T-cell (primary cell): ENCODE measurements around the gene PTPRM. TPM values are rescaled to one million over a fixed set of nuclear protein-coding genes. Genes with fewer than 3 reads are reported as not detected.

ENCODE experiments used
- ATAC-seq, 4 experiments: fragments of 200-7000 bp in 3 of 4; fragments of 150-1000 bp in 1 of 4; cut with Tn5 transposase; replicated peaks in 1 of 4; 1 replicate in 3 of 4; 2 replicates in 1 of 4; pipeline ENCODE4 v1.10.0; 2021; ENCODE audit warnings: moderate library complexity in 3 of 4, mild to moderate bottlenecking in 2 of 4, moderate number of reproducible peaks in 1 of 4
- CTCF ChIA-PET, 2 donors: fragments of 300-600 bp; sonication (Branson Sonifier 250); formaldehyde crosslinking; loops; one replicate each; lab custom pipeline; 2022; ENCODE audit warnings: antibody characterized with exemption in 2 of 2; lab: Charles Lee
- POLR2A ChIA-PET, 2 donors: fragments of 300-600 bp; sonication (Branson Sonifier 250); formaldehyde crosslinking; loops; one replicate each; lab custom pipeline; 2022; ENCODE audit warnings: antibody characterized with exemption in 2 of 2; lab: Charles Lee
- DNase-seq, 35 experiments: peaks; one replicate each; pipeline versions ENCODE4 v3.0.0 to v3.0.0-alpha.2; 2013 to 2023
- H3K27ac ChIP-seq: one replicate; pipeline ENCODE4 v1.5.1; 2013; ENCODE audit warnings: low read length
- H3K27me3 ChIP-seq, 2 experiments: replicated peaks in 1 of 2; 1 replicate in 1 of 2; 2 replicates in 1 of 2; pipeline versions ENCODE4 v1.6.1 to v1.7.0; 2013; ENCODE audit warnings: low read length in 1 of 2, mixed read lengths in 1 of 2; ENCODE audit not compliant: control insufficient read depth in 2 of 2, insufficient read depth in 2 of 2; ENCODE audit errors: extremely low read depth in 1 of 2
- H3K36me3 ChIP-seq, 2 donors: 1 replicate in 1 of 2; 2 replicates in 1 of 2; pipeline versions ENCODE4 v1.6.1 to v1.7.0; 2013; ENCODE audit warnings: low read length in 1 of 2; ENCODE audit not compliant: control insufficient read depth in 2 of 2, insufficient read depth in 1 of 2; ENCODE audit errors: extremely low read depth in 1 of 2
- H3K4me1 ChIP-seq, 2 experiments: 1 replicate in 1 of 2; 2 replicates in 1 of 2; pipeline versions ENCODE4 v1.6.1 to v1.7.0; 2013; ENCODE audit warnings: low read length in 2 of 2, mixed read lengths in 1 of 2; ENCODE audit not compliant: insufficient read depth in 2 of 2, control insufficient read depth in 1 of 2; ENCODE audit errors: extremely low read depth in 1 of 2
- H3K4me3 ChIP-seq, 2 donors: 1 replicate in 1 of 2; 2 replicates in 1 of 2; pipeline versions ENCODE4 v1.5.1 to v1.7.0; 2013; ENCODE audit warnings: mild to moderate bottlenecking in 2 of 2, low read length in 1 of 2, moderate library complexity in 1 of 2; ENCODE audit not compliant: control insufficient read depth in 1 of 2; ENCODE audit errors: extremely low read depth in 1 of 2
- H3K9me3 ChIP-seq: 2 replicates; pipeline ENCODE4 v1.7.0; 2013
- H3K27ac Mint-ChIP-seq, 2 donors: one replicate each; pipeline ENCODE4 v1.8.0; 2020 to 2021; ENCODE audit warnings: mild to moderate bottlenecking in 2 of 2, mixed read lengths in 2 of 2
- H3K27me3 Mint-ChIP-seq, 2 donors: one replicate each; pipeline ENCODE4 v1.8.0; 2021 to 2022; ENCODE audit warnings: mixed read lengths in 2 of 2
- H3K36me3 Mint-ChIP-seq: one replicate; pipeline ENCODE4 v1.8.0; 2021; ENCODE audit warnings: mixed read lengths
- H3K4me1 Mint-ChIP-seq, 3 donors: one replicate each; pipeline ENCODE4 v1.8.0; 2020 to 2022; ENCODE audit warnings: mixed read lengths in 3 of 3, mild to moderate bottlenecking in 1 of 3
- H3K4me3 Mint-ChIP-seq, 3 donors: one replicate each; pipeline ENCODE4 v1.8.0; 2020 to 2022; ENCODE audit warnings: mild to moderate bottlenecking in 3 of 3, mixed read lengths in 3 of 3, moderate library complexity in 3 of 3
- H3K9me3 Mint-ChIP-seq, 3 donors: one replicate each; pipeline ENCODE4 v1.8.0; 2020 to 2022; ENCODE audit warnings: mixed read lengths in 3 of 3
- WGBS: methylation state at CpG from one replicate; pipeline ENCODE4 v1.1.5; 2013; ENCODE audit warnings: missing lambda C conversion rate; ENCODE audit not compliant: insufficient coverage; 5-methylcytosine and 5-hydroxymethylcytosine counted together
- total RNA-seq, 35 experiments: library from RNA in 6 of 35; stranded (reverse) in 6 of 35; fragments of 120-200 nt in 1 of 35; gene quantifications; one replicate each; pipeline versions ENCODE4 v1.2.1 to v1.2.4 and lab custom pipeline; 2013 to 2026

The PTPRM gene
- total RNA-seq, 5 donors from 2014 or later (not counting 1 experiment from before 2014, with no cell fraction given) = 4.1 to 47.4 (median 7.1) TPM

GRCh38 chr18:8450898-8451665 lies 884.0 kb downstream of the PTPRM start:
- Mint-ChIP-seq H3K36me3 (no peaks in the 10 kb centered on the region), H3K9me3 (no peaks in the 10 kb centered on the region), H3K4me3 (no peak overlapping the region), H3K4me1 (no peaks in the 10 kb centered on the region), H3K27ac (no peak overlapping the region), H3K27me3 (peaks cover 4% of the 10 kb centered on the region in 2 donors)
- ChIA-PET POLR2A (no interaction called here), CTCF (no interaction called here)
- ATAC-seq (no peak), DNase-seq (no peak)
- 84% methylated on average over 6 of the region's 13 CpGs for WGBS
- no peak overlapping the region for H3K27ac ChIP-seq
- no peaks in the 10 kb centered on the region for H3K9me3 ChIP-seq
- H3K4me3 ChIP-seq = no peak overlapping the region
- no peaks in the 10 kb centered on the region for H3K4me1 ChIP-seq
- no peaks in the 10 kb centered on the region for H3K36me3 ChIP-seq
- peaks cover 0 to 6% of the 10 kb centered on the region in 2 experiments for H3K27me3 ChIP-seq

DNA sequence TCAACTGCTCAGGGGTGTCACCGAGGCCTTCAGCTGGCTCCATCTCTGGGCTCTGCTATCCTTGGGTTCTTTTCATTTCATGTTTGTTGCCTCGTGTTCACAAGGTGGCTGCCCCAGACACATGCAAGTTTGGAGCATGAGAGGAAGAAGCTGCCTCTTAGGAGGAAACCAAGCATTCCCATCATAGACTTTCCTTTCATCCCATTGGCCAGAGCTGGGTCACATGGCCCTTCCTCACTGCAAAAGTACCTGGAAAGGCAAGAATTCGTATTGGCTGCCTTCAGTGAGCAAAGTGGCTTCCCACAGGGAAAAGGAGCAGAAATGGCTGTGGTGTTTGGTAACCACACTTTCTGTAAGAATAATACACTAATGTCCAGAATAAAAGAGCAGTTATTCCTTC lies 886.4 kb downstream of the PTPRM start:
- Mint-ChIP-seq H3K4me1 (no peaks in the 10 kb centered on the region), H3K27ac (no peak overlapping the region)
- 50% methylated on average over 1 of the region's 3 CpGs for WGBS

GRCh38 chr18:8454136-8454535 lies 887.0 kb downstream of the PTPRM start:
- Mint-ChIP-seq H3K36me3 (no peaks in the 10 kb centered on the region), H3K27ac (no peak overlapping the region), H3K4me3 (no peak overlapping the region), H3K4me1 (no peaks in the 10 kb centered on the region), H3K27me3 (peaks cover 0 to 4% of the 10 kb centered on the region in 2 donors), H3K9me3 (no peaks in the 10 kb centered on the region)
- 57% methylated on average over 1 of the region's 1 CpG for WGBS
- H3K36me3 ChIP-seq = no peaks in the 10 kb centered on the region
- no peak overlapping the region for H3K4me3 ChIP-seq
- no peak overlapping the region for H3K27ac ChIP-seq
- no peaks in the 10 kb centered on the region for H3K9me3 ChIP-seq
- ATAC-seq (no peak), DNase-seq (no peak)
- POLR2A ChIA-PET = no interaction called here
- peaks cover 0 to 8% of the 10 kb centered on the region in 2 experiments for H3K27me3 ChIP-seq
- no peaks in the 10 kb centered on the region for H3K4me1 ChIP-seq
- CTCF ChIA-PET = no interaction called here

More for the DNA sequence above, 886.4 kb downstream of the PTPRM start:
- H3K36me3 Mint-ChIP-seq = no peaks in the 10 kb centered on the region
- Histone ChIP-seq H3K9me3 (no peaks in the 10 kb centered on the region), H3K4me3 (no peak overlapping the region), H3K27me3 (peaks cover 0 to 8% of the 10 kb centered on the region in 2 experiments), H3K36me3 (no peaks in the 10 kb centered on the region), H3K27ac (no peak overlapping the region), H3K4me1 (no peaks in the 10 kb centered on the region)
- peaks cover 0 to 4% of the 10 kb centered on the region in 2 donors for H3K27me3 Mint-ChIP-seq
- no peak overlapping the region for H3K4me3 Mint-ChIP-seq
- ATAC-seq = no peak
- POLR2A ChIA-PET = no interaction called here
- DNase-seq = no peak
- CTCF ChIA-PET = no interaction called here
- H3K9me3 Mint-ChIP-seq = no peaks in the 10 kb centered on the region

DNA sequence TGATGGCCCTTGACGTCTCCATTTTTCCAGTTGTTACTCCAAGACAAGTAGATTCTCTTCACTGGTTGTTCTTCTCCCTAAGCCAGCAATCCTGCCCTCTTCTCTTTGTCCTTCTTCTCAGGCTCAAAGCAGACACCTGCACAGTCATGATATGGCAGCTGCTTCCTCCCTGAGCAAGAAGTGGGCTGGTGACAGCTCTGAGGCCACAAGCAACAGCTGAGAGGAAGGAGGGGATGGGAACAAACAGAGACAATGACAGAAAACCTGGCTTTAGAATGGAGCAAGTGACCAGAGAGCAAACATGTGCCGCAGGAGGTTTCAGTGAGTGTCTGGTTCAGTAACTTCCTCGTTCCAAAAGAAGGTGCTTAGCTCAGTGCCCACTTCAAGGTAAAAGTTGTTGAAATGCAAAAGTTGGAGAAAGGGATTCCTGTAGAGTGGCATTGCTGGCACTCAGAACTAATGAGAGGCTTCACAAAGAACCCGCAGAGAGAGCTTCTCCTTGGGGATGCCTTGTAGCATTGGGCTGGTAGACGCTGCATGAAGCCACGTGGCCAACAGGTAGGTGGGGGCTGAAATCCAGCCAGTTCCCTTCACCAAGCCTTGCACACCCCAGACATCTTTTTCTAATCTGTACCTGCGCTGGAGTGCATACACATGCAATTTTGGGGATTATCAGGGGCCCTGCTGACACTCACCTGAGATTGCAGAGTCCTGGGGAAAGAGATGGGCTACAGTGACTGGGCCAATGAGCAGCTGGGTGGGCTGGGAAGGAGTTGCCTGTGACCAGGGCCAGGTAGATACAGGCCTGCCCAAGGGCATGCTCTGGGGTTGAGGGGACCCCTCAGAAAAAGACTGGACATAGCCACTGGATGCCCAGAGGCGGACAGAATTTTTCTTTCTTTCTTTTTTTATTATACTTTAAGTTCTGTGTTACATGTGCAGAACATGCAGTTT lies 888.8 kb downstream of the PTPRM start:
- Histone ChIP-seq H3K4me3 (no peak overlapping the region), H3K4me1 (no peaks in the 10 kb centered on the region), H3K36me3 (no peaks in the 10 kb centered on the region), H3K9me3 (no peaks in the 10 kb centered on the region), H3K27ac (no peak overlapping the region), H3K27me3 (peaks cover 0 to 7% of the 10 kb centered on the region in 2 experiments)
- no peaks in the 10 kb centered on the region for H3K4me1 Mint-ChIP-seq
- ChIA-PET CTCF (no interaction called here), POLR2A (interaction anchor here in 1 of 2 donors (0.6 kb wide), 1 partner anchor 671 kb away, joined by 4 read pairs; no protein-coding TSS in a partner anchor)
- DNase-seq (no peak), ATAC-seq (no peak)
- H3K4me3 Mint-ChIP-seq = no peak overlapping the region
- no peaks in the 10 kb centered on the region for H3K9me3 Mint-ChIP-seq
- no peaks in the 10 kb centered on the region for H3K27me3 Mint-ChIP-seq
- H3K36me3 Mint-ChIP-seq = no peaks in the 10 kb centered on the region
- no peak overlapping the region for H3K27ac Mint-ChIP-seq
- 33% methylated on average over 5 of the region's 8 CpGs for WGBS
